ENCODE measurements around the gene FAM118B.

DNA sequence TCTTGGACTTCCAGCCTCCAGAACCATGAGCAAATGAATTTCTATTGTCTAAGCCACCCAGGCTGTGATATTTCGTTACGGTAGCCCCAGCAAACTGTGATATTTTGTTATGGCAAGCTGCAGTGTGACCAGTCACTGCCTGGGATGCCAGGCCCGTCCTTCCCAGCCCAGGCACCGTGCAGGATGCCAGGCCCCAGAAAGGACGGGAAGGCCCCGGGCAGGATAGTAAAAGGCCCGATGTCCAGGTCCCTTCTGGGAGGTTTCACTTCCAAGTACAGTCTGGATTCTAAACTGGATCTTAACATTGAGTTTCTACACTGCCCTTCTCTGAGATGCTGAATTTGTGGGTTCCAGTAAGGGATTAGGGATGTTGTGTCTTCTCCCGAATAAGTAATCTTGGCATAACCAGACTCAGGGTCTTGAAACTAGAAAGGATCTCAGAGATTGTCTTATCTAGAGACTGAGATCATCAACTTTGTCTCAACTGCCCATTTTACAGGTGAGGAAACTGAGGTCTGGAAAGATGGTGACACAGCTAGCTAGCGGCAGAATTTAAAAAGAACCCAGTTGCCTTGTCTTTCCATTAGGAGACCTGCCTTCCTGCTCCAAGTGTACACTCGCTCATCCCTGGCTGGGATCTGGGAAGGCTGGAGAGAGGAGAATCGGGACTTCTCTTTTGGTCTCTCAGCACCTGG is 20.1 kb upstream of the FAM118B start:
- TF ChIP-seq FOS (IDR thresholded peaks at IDR 0.05; ENCODE audit: low read depth, low read length) (no peak), POLR2A (IDR thresholded peaks at IDR 0.05; ENCODE audit: low read depth, low read length) (no peak), CEBPB (IDR thresholded peaks at IDR 0.05; ENCODE audit: low read depth, low read length) (no peak), SMC3 (IDR thresholded peaks at IDR 0.05; ENCODE audit: low read depth, low read length) (no peak), RAD21 (IDR thresholded peaks at IDR 0.05; ENCODE audit: low read length) (no peak), NFE2L2 (IDR thresholded peaks at IDR 0.05; ENCODE audit: low read depth, low read length) (no peak), MAZ (IDR thresholded peaks at IDR 0.05; ENCODE audit: borderline replicate concordance, low read depth, low read length) (no peak), RCOR1 (IDR thresholded peaks at IDR 0.05; ENCODE audit: insufficient replicate concordance, low read length) (no peak), MXI1 (IDR thresholded peaks at IDR 0.05; ENCODE audit: borderline replicate concordance, low read depth, low read length) (no peak), MAFK (IDR thresholded peaks at IDR 0.05; ENCODE audit: low read depth, low read length) (no peak), RFX5 (IDR thresholded peaks at IDR 0.05; ENCODE audit: low read depth, low read length) (no peak)
- TF ChIP-seq, protein P1, sequence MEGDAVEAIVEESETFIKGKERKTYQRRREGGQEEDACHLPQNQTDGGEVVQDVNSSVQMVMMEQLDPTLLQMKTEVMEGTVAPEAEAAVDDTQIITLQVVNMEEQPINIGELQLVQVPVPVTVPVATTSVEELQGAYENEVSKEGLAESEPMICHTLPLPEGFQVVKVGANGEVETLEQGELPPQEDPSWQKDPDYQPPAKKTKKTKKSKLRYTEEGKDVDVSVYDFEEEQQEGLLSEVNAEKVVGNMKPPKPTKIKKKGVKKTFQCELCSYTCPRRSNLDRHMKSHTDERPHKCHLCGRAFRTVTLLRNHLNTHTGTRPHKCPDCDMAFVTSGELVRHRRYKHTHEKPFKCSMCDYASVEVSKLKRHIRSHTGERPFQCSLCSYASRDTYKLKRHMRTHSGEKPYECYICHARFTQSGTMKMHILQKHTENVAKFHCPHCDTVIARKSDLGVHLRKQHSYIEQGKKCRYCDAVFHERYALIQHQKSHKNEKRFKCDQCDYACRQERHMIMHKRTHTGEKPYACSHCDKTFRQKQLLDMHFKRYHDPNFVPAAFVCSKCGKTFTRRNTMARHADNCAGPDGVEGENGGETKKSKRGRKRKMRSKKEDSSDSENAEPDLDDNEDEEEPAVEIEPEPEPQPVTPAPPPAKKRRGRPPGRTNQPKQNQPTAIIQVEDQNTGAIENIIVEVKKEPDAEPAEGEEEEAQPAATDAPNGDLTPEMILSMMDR (conservative IDR thresholded peaks at IDR 0.05; ENCODE audit: low read depth, low read length), result no peak
- TF ChIP-seq, protein P2, sequence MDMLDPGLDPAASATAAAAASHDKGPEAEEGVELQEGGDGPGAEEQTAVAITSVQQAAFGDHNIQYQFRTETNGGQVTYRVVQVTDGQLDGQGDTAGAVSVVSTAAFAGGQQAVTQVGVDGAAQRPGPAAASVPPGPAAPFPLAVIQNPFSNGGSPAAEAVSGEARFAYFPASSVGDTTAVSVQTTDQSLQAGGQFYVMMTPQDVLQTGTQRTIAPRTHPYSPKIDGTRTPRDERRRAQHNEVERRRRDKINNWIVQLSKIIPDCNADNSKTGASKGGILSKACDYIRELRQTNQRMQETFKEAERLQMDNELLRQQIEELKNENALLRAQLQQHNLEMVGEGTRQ (IDR thresholded peaks at IDR 0.05; ENCODE audit: low read depth, low read length), result no peak
